ENCODE measurements around the gene HSPA12A. TPM values are rescaled to one million over a fixed set of nuclear protein-coding genes. Genes with fewer than 3 reads are reported as not detected.

Gene HSPA12A
- total and polyA plus RNA-seq, 4 donors = 2.0 to 9.8 (median 5.0) TPM

DNA sequence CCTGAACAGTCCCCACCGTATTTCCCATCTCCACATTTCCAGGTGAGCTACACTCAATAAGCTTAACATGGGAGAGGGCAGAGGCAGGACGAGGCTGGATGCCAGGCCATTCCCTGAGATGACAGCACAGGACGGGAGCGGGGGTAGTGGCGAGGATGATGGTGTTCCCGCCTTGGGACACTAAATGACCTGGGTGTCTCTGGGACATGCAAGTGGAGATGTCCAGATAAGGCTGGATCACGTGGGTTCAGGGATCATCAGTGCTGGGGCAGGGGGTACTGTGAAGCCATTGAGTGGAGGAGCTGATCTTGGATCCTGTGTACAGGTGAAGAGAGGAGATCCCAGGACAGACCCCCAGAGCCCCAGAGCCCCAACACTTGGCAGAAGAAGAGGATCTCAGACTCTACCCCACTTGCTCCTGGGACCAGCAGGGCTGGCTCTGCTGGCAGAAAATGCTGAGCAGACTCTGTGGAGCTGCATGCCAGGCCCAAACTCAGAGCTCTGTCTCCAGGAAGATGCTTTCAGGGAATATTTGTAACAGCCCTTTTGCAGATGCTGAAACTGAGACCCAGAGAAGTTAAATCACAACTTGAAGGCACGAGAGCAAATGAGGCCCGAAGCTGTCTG is 29.7 kb upstream of the HSPA12A start:
- Histone ChIP-seq H3K27ac (ENCODE audit: low read depth in 1 of 2, low read length in 1 of 2) (no peak overlapping the region), H3K9ac (ENCODE audit: insufficient read depth in 1 of 2, low read length in 2 of 2) (no peak overlapping the region), H3K4me3 (no peak overlapping the region), H3K36me3 (ENCODE audit: control insufficient read depth in 4 of 4, insufficient read depth in 4 of 4, low read length in 4 of 4) (no peaks in the 10 kb centered on the region), H3K9me3 (ENCODE audit: control insufficient read depth in 4 of 4, insufficient read depth in 3 of 4, low read length in 3 of 4) (peaks cover 0 to under 1% (median 0%) of the 10 kb centered on the region in 4 donors), H3K4me1 (ENCODE audit: control insufficient read depth in 5 of 5, insufficient read depth in 5 of 5, low read length in 5 of 5) (peaks cover 0 to 12% (median 0%) of the 10 kb centered on the region in 5 donors), H3K27me3 (ENCODE audit: control insufficient read depth in 3 of 3, insufficient read depth in 3 of 3, low read length in 2 of 3) (no peaks in the 10 kb centered on the region)
- ATAC-seq (ENCODE audit: insufficient read depth, low FRiP score) (no peak), DNase-seq (no peak)
- WGBS, 2 donors = 83 to 90% methylated on average over 9 of the region's 9 CpGs
- TF ChIP-seq, protein P1, sequence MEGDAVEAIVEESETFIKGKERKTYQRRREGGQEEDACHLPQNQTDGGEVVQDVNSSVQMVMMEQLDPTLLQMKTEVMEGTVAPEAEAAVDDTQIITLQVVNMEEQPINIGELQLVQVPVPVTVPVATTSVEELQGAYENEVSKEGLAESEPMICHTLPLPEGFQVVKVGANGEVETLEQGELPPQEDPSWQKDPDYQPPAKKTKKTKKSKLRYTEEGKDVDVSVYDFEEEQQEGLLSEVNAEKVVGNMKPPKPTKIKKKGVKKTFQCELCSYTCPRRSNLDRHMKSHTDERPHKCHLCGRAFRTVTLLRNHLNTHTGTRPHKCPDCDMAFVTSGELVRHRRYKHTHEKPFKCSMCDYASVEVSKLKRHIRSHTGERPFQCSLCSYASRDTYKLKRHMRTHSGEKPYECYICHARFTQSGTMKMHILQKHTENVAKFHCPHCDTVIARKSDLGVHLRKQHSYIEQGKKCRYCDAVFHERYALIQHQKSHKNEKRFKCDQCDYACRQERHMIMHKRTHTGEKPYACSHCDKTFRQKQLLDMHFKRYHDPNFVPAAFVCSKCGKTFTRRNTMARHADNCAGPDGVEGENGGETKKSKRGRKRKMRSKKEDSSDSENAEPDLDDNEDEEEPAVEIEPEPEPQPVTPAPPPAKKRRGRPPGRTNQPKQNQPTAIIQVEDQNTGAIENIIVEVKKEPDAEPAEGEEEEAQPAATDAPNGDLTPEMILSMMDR (IDR thresholded peaks at IDR 0.05; ENCODE audit: control extremely low read depth, extremely low read depth) = no peak

DNA sequence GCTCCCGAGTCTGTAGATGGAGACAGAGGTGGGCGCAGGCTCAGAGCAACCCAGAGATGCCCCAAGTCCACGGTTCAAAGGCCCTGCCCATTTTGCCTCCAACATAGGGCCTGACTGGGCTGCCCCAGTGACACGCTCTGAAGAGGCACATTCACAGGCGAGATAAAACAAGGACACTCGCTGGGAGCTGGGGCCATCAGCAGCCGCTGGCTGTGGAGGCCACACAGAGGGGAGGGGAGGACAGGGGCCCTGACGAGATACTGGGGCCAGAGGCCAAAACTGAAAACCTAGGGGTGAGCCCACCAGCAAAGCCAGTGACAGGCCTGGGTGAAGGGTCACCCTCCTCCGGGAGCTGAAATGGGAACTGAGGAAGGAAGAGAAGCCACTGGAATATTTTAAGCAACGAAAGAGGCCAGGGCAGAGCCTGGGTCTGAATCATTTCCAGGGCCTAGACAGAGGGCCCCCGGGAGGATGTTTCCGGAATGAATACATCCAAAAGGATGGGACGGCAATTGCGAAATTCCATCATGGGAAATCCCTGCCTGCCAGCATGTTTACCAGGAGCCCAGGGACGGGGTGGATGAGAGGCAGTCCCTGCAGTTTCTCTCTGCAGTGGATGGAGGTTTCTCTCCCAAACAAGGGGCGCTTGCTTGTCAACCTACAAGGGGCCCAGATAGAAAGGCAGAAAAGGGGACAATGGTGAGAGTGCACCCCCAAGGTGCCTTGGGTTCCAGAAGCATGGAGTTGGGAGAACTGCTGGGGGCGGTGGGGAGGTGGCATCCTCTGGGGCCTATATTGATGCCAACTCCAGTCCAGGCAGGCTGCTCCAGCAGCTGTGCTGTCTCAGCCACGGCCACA is 29.0 kb upstream of the HSPA12A start:
- 62 to 75% methylated on average over 18 of the region's 18 CpGs for WGBS, 2 donors
- peaks cover 0 to 13% (median 0%) of the 10 kb centered on the region in 5 donors for H3K4me1 ChIP-seq (ENCODE audit: control insufficient read depth in 5 of 5, insufficient read depth in 5 of 5, low read length in 5 of 5)
- peak overlapping the region in 1 of 2 donors; percentile 17 for H3K27ac ChIP-seq (ENCODE audit: low read depth in 1 of 2, low read length in 1 of 2)
- no peaks in the 10 kb centered on the region for H3K27me3 ChIP-seq (ENCODE audit: control insufficient read depth in 3 of 3, insufficient read depth in 3 of 3, low read length in 2 of 3)
- ATAC-seq (ENCODE audit: insufficient read depth, low FRiP score) (peak; percentile 49), DNase-seq (peak; percentile 55 to 85 (median 61))
- H3K9me3 ChIP-seq (ENCODE audit: control insufficient read depth in 4 of 4, insufficient read depth in 3 of 4, low read length in 3 of 4) = peaks cover 0 to 3% (median 0%) of the 10 kb centered on the region in 4 donors
- H3K9ac ChIP-seq (ENCODE audit: insufficient read depth in 1 of 2, low read length in 2 of 2) = no peak overlapping the region
- TF ChIP-seq, protein P1 (IDR thresholded peaks at IDR 0.05; ENCODE audit: control extremely low read depth, extremely low read depth) = no peak
- H3K36me3 ChIP-seq (ENCODE audit: control insufficient read depth in 4 of 4, insufficient read depth in 4 of 4, low read length in 4 of 4) = no peaks in the 10 kb centered on the region
- H3K4me3 ChIP-seq = no peak overlapping the region

DNA sequence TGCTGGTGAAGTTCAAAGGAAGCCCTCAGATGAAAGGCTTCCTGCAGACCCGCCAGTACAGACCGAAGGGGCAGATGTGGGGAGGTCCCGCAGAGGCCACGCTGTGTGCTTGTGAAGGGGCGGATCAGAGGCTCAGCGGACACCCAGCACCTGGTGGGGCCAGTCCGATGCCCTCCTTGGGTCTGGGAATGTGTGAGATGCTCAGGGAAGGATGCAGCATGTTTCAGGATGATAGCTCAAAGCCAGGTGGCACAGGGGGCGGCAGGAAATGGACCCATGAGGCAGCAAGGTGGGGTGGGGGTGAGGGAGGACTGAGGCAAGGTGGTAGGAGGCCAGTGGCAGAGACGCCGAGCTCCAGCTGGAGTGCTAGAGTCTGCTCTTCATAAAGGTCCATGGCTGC is 27.9 kb upstream of the HSPA12A start:
- Histone ChIP-seq H3K4me1 (ENCODE audit: control insufficient read depth in 5 of 5, insufficient read depth in 5 of 5, low read length in 5 of 5) (peaks cover 0 to 13% (median 0%) of the 10 kb centered on the region in 5 donors), H3K36me3 (ENCODE audit: control insufficient read depth in 4 of 4, insufficient read depth in 4 of 4, low read length in 4 of 4) (no peaks in the 10 kb centered on the region), H3K27ac (ENCODE audit: low read depth in 1 of 2, low read length in 1 of 2) (no peak overlapping the region), H3K9ac (ENCODE audit: insufficient read depth in 1 of 2, low read length in 2 of 2) (no peak overlapping the region), H3K27me3 (ENCODE audit: control insufficient read depth in 3 of 3, insufficient read depth in 3 of 3, low read length in 2 of 3) (no peaks in the 10 kb centered on the region), H3K4me3 (no peak overlapping the region), H3K9me3 (ENCODE audit: control insufficient read depth in 4 of 4, insufficient read depth in 3 of 4, low read length in 3 of 4) (peaks cover 0 to 8% (median 0%) of the 10 kb centered on the region in 4 donors)
- WGBS, 2 donors = 71 to 81% methylated on average over 10 of the region's 10 CpGs
- no peak for DNase-seq
- TF ChIP-seq, protein P1 (IDR thresholded peaks at IDR 0.05; ENCODE audit: control extremely low read depth, extremely low read depth) = no peak
- ATAC-seq (ENCODE audit: insufficient read depth, low FRiP score) = no peak
